Smooth muscle cell of the brain vasculature (primary cell): ENCODE results near the gene TSSK6.

Source experiments
- DNase-seq: peaks from one replicate; pipeline ENCODE4 v3.0.0-alpha.2; 2012; ENCODE audit warnings: low read depth, low spot score

The TSSK6 gene

DNA sequence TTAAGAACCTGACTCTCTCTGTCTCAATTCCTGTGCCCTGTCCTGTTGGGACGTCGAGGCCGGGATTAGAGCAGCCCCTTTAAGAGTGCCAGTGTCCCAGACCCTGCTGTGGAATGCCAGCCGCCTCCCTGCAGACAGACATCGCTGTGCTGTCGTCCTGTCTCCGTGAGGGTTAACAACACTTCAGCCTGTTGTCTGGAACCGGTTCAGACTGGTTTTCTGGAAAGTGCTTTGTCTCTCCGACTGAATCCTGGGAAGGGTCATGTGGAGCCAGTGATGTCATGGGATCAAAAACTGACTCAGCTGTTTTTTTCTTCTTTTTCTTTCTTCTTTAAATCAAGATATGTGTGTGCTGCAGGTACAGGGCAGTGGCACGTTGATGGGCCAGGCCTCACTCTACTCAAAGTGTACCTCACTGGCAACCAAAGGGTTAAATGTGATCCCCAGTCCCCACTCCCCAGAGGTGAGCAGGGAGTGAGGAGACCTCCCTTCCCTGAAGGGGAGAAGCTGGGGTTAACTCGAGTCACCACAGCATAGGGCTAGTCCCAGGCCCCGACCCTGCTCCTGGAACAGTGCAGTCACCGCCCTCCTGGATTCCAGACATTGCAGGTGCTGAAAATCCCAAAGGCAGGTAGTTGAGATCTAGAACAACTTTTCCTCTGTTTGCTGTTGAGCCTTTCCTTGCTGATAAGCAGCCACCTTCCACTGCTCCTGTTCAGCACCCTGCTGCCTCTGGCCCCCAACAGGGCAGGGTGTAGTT is 50.8 kb downstream of the TSSK6 start:
- peak; percentile 55 for DNase-seq
